GM19372 (cell line): ENCODE measurements around the gene PTPRF.

Experiments used
- ATAC-seq: cut with Tn5 transposase; IDR thresholded peaks from one replicate; pipeline ENCODE4 v1.9.1; 2021; ENCODE audit warnings: mild to moderate bottlenecking, low read depth, moderate library complexity; ENCODE audit not compliant: unreplicated experiment

Gene PTPRF

DNA sequence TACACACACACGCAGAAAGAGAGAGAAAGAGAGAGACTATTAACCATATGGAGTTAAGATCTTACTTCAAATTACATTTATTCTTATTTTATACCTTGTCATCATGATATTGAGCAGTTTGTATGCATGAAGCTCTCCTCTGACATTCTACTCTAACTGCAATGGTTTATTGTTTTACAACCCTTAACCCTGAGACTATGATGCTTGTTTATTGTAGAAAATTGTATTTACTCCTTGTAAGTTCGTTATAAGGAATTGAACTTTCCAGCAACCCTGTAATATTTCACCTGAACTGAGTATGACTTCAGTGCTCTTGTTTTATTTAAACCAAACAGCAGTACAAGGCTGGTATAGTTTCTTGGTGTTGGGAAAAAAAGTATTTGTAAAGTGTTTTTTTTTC is 18.6 kb upstream of the PTPRF start:
- ATAC-seq: no peak

GRCh38 chr1:43512681-43513080 is 18.0 kb upstream of the PTPRF start:
- no peak for ATAC-seq

- no peak for ATAC-seq
Observed at GRCh38 chr1:43513471-43514173, 17.1 kb upstream of the PTPRF start.

- no peak for ATAC-seq
Observed at GRCh38 chr1:43518935-43519686, 11.6 kb upstream of the PTPRF start.

- ATAC-seq: no peak
Observed at GRCh38 chr1:43520100-43520778, 10.4 kb upstream of the PTPRF start.

DNA sequence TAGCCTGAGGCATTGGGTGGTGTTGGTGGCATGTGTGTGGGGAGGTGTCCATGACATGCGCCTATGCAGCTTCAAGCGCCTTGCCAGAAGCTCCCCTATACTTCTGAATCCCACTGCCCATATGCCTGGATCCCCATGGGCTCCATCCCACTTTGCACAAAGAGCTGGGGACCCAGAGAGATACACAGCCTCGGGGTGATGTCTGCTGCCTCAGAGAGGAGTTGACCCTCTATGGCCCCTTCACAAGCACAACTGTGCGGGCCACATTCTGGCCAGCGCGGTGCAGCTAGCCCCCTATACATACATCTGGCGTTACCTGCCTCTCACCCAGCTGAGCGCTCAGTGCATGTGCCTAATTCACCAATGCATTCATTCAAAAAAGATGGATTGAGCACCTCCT is 9.6 kb upstream of the PTPRF start:
- no peak for ATAC-seq

DNA sequence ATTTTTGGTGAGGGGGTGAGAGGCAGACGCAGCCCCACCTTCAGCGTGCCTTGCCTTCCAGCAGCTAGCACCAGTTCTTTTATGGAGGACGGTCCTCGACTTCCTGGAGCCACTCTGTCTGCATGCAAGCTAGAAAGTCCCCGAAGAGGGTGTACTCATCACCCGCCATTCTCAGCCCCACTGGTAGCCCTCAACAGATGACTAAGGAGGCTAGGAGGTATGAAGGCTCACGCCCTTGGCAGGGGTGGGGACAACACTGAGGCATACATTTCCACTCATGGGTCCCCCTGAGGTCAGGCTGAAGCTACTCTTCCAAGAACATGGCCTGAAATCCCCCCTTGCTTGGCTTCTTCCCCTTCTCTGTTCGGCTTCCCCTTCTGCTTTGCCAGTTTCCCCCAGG is 8.9 kb upstream of the PTPRF start:
- no peak for ATAC-seq

GRCh38 chr1:43522431-43522775 is 8.3 kb upstream of the PTPRF start:
- no peak for ATAC-seq

GRCh38 chr1:43522776-43523480 is 7.8 kb upstream of the PTPRF start:
- ATAC-seq: no peak

DNA sequence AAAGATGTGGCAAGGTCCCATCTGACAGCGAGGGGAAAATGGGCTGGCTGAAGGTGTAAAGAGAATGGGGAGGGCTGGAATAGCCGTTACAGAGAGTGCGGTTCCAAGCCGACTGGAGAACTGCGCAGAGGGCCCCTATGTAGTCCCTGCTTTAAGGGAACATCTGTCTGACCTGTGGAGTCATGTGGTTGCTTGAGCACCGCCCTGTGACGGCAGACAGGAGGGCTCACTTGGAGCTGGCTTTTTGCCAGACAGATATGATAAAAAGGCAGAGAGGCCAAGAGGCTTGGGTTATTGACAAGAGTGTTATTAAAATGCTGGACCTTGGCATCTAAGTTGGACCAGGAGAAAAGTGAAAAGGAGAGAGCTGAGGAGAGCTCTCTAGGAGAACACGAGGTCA is 5.9 kb upstream of the PTPRF start:
- ATAC-seq: no peak

DNA sequence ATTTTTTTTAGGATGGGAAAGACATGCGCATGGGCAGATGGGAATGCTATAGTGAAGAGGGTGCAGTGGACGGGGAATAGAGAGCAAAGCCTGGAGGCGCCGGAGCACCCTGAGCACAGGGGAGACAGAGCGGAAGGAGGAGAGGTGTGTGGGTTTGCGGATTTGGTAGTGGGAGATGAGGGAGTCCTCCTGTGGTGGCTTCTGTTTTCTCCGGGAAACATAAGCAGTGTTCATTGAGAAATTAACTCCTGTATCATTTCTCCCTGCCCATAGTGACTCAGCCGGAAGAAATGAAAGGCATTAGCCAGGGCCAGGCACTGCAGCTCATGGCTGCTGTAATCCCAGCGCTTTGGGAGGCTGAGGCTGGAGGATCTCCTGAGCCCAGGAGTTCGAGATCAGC is 4.7 kb upstream of the PTPRF start:
- no peak for ATAC-seq

GRCh38 chr1:43527111-43527878 is 3.4 kb upstream of the PTPRF start:
- no peak for ATAC-seq

DNA sequence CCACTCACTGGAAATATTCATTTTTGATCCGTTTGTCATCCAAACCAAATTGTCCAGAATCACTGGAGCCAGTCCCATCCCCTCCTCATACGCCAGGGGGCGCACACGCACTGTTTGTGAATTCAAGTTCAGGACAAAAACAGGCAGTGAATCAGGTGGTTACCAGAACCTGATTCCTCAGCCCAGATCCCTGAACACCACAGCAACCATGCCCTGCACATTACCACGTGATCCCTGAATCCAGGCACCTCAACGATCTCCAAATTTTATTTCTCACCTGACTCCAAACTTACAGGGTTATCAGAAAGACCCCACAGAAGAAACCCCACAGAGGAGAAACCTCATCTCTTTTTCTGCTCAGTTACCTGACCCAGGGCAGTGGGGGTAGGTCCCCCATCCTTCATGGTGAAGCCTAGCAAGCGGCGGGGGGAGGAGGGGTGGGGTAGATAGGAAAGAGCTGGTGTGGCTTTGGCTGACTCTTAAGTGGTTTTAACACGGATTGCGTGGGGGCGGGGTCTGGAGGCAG is 1.4 kb upstream of the PTPRF start:
- ATAC-seq: no peak

- no peak for ATAC-seq
Observed at GRCh38 chr1:43531107-43531905, 623 bp downstream of the PTPRF start.

DNA sequence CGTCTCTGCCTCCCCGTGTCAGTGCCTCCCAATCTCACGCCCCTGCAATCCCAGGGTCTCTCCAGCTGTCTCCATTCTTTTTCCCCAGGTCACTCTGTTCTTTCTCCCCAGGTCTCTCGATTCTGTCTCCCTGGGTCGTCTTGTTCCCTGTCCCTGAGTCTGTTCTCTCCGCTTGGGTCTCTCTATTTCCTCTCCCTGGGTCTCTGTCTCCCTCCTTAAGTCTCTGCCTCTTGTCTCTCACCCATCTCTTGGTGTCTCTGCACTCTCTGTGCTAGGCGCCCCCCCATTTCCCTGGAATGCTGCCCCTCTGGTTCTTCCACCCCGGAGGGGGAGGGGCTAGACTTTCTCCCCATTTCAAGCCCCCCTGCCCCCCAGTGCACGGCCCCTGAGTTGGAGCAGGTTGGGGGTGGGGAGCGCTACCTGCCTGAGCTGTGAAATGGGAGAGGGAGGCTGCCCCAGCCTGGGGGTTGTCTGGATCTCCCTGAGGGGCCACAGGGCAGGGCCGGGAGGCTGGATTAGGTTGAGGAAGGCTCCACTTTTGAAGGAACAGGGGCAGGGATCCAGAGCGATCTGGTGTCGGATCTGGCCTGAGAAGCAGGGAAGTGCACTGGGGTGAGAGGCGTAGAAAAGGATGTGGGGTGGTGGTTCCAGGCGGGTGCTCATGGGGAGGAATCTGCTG is 1.4 kb downstream of the PTPRF start:
- ATAC-seq: no peak

- no peak for ATAC-seq
Observed at GRCh38 chr1:43532716-43533115, 2.0 kb downstream of the PTPRF start.

DNA sequence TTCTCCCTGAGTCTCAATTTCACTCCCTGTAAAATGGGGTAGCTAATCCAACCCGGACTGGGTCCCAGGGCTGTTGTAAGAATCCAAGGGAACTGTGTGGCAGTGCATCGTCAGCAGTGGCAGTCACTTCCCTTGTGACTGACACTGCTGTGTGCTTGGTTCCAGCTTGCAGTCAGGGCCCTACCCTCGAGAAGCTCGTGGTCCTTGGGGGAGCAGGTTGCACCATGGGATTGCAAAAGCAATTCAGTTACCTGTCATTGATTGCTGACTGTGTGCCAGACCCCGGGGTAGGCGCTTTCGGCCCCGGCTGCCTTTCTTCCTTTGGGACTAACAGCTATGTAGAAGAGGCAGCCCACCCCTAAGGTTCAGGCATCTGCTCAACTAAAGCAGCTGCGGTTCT is 2.9 kb downstream of the PTPRF start:
- no peak for ATAC-seq

- no peak for ATAC-seq
Observed at GRCh38 chr1:43534256-43534655, 3.6 kb downstream of the PTPRF start.
